Retinal pigment epithelial cell (primary cell): ENCODE data around the gene ACER3.
A peak's percentile ranks its signal among the peaks of the same experiment; 100 is the strongest.

ENCODE experiments used
- DNase-seq: peaks from one replicate; pipeline ENCODE4 v3.0.0-alpha.2; 2010; ENCODE audit warnings: low read depth
- H3K4me3 ChIP-seq: 2 replicates; pipeline ENCODE4 v1.5.1; 2011; ENCODE audit warnings: mild to moderate bottlenecking, low read length, control low read depth, moderate library complexity
- TF ChIP-seq, protein P1 (sequence below): conservative IDR thresholded peaks from 2 replicates; pipeline ENCODE4 v1.5.1; 2011; ENCODE audit warnings: low read depth, low read length, control low read depth, inconsistent platforms

ACER3 gene

DNA sequence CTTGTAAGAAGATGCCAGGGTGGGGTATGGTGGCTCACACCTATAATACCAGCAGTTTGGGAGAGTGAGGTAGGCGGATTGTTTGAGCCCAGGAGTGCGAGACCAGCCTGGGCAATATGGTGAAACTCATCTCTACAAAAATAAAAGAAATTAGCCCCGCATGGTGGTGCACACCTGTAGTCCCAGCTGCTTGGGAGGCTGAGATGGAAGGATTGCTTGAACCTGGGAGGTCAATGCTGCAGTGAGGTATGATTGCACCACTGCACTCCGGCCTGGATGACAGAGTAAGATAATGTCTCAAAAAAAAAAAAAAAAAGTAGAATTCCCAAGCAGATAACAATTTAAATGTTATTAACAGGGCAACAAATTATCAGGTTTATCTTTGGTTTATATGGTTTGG, 20.2 kb downstream of the ACER3 start:
- TF ChIP-seq, protein P1, sequence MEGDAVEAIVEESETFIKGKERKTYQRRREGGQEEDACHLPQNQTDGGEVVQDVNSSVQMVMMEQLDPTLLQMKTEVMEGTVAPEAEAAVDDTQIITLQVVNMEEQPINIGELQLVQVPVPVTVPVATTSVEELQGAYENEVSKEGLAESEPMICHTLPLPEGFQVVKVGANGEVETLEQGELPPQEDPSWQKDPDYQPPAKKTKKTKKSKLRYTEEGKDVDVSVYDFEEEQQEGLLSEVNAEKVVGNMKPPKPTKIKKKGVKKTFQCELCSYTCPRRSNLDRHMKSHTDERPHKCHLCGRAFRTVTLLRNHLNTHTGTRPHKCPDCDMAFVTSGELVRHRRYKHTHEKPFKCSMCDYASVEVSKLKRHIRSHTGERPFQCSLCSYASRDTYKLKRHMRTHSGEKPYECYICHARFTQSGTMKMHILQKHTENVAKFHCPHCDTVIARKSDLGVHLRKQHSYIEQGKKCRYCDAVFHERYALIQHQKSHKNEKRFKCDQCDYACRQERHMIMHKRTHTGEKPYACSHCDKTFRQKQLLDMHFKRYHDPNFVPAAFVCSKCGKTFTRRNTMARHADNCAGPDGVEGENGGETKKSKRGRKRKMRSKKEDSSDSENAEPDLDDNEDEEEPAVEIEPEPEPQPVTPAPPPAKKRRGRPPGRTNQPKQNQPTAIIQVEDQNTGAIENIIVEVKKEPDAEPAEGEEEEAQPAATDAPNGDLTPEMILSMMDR = no peak
- no peak overlapping the region for H3K4me3 ChIP-seq
- DNase-seq = no peak

DNA sequence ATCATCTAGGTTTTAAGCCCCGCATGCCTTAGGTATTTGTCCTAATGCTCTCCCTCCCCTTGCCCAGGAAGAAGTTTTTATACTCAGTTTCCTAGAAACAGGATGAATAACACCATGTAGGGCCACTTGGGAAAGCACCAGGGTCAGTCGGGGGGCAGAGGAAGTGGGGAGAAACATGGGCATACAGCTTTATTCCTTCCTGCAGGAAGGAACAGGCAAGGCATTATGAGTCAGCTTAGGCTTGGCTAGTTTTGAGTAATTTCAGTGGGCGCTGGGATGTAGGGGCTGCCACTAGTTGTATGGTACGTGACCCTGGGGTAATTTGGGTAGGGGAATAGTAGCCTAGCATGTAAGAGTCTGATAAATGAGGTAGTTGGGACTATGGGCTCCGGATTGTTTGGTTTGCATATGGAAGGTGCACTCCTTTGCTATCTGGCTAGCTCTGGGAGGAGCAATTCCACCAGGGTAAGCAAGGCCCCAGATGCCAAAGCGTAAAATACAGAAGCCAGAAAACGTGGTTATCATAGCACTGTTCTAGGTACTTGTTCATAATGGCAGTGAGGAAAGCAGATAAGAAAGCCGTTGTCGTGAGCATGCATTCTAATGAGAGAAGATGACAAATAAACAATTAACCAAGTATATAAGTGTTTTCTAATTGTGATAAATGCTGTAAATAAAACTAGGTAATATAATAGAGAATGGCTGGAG, 24.8 kb downstream of the ACER3 start:
- peak; percentile 68 for DNase-seq
- H3K4me3 ChIP-seq = no peak overlapping the region
- TF ChIP-seq, protein P1 = no peak

DNA sequence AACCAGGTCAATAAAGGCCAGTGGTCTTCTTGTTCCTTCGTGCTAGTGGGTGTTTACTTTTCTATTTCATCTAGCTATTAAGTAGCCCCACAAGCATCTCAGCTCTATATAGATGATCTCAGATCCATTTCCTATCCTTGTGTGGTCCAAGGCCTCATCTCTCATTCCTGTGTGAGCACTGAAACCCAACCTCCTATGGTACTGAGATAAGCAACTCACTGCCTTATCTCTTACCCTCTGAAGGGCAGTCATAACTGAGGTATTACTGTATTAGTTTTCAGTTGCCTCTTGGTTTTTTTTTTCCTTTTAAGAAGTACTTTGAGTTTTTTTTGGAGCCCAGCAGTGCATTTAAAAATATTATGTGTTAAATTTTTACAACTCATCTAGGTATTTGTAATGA, 28.3 kb downstream of the ACER3 start:
- TF ChIP-seq, protein P1 = no peak
- no peak overlapping the region for H3K4me3 ChIP-seq
- no peak for DNase-seq

GRCh38 chr11:76889411-76889975, 28.8 kb downstream of the ACER3 start:
- no peak overlapping the region for H3K4me3 ChIP-seq
- DNase-seq = no peak
- TF ChIP-seq, protein P1 = no peak

DNA sequence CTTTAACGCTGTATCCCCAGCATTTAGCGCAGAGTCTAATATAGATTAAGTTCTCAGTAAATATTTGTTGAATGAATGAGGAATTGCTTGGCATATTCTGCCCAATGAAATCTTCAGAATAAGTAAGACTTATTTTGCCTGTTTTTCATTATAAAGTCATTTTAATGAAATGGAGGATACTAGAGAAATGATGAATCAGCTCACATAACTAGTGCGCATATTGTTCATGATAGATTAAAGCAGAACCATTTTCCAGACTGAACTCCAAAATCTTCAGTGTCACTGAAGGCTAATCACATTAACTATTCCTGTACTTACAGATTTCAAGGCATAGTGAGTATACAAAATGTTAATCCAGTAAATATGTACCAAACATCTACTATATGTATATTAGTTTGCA, 29.6 kb downstream of the ACER3 start:
- TF ChIP-seq, protein P1 = no peak
- no peak overlapping the region for H3K4me3 ChIP-seq
- DNase-seq = no peak

GRCh38 chr11:76891285-76891684, 30.6 kb downstream of the ACER3 start:
- TF ChIP-seq, protein P1 = no peak
- DNase-seq = no peak

GRCh38 chr11:76891793-76892192, 31.1 kb downstream of the ACER3 start:
- TF ChIP-seq, protein P1 = no peak
- DNase-seq = no peak
- no peak overlapping the region for H3K4me3 ChIP-seq

More at GRCh38 chr11:76891285-76891684, 30.6 kb downstream of the ACER3 start:
- H3K4me3 ChIP-seq = no peak overlapping the region
